Suppressor macrophage treated with lipopolysaccharide for 4 hours (primary cell): ENCODE measurements around the gene KRTAP2-4.
"Not testable (repeated sequence)": the region's sequence is repeated elsewhere in the genome, so short reads cannot be mapped to it uniquely, and the experiment has no call there.

ENCODE experiments used
- DNase-seq: peaks from one replicate; pipeline ENCODE4 v3.0.0-alpha.2; 2020

The KRTAP2-4 gene, protein sequence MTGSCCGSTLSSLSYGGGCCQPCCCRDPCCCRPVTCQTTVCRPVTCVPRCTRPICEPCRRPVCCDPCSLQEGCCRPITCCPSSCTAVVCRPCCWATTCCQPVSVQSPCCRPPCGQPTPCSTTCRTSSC

GRCh38 chr17:41065829-41066624 is at the start of gene KRTAP2-4:
TSS of gene KRTAP2-4 (minus strand) at chr17:41065879. CDS start at chr17:41065845, 34 bp downstream.
- peak; percentile 9 for DNase-seq

DNA sequence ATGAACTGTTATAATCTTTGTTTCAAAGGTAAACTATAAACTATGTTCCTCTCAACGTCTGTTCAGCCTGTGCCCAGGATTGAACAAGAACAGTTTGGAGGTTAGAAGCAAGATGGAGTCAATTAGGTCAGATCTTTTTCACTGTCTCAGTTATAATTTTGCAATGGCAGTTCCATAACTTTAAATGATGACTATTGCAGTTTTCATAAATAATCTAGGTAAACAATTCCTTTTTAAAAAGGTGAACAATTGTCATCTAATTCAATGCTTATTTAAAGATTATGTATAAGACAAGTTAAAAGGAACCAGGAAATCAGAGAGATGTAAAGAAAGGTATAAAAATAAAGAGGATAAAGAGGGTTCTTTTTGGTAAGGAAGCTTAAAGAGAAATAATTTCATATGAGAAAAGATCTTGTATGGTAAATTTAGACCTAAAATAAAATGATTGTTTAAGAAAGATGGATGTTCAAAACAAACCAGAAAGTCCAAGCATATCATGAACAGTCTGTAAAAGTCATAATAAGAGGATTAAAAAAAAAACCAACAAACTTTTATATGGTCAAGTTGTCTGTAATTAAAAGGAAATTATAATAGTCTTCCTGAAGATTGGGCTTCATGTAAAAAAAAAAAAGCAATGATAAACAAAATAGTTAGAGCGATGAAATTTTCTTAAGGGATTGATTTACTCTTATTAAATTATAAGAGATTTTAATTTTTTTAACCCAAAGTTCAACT is 45.6 kb upstream of the KRTAP2-4 start:
- DNase-seq: no peak

- DNase-seq: not testable (repeated sequence)
Measured at GRCh38 chr17:41108728-41109386, 43.2 kb upstream of the KRTAP2-4 start.

DNA sequence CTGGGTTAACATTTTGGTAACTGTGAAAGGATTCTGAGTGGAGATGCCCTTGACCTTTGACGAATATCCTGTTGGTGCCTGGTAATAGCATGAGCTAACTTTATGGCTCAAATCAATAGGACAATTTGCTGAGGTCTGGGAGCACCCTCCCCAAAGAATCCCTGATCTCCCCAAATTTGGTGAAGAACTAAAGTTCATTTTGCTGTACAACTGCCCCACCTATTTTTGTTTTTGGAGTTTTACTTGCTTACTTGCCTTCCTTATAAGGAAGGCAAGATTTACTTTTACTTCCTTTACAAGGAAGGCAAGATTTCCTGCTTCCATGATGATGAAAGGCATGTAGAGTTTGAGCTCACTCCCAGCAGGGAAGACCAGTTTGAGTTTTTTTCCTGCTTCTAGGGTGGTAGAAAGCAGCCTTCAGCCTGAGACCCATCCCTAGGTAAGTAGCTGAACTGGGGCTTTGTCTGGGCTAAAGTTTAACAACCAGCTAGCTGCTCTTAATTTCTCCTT is 42.3 kb upstream of the KRTAP2-4 start:
- no peak for DNase-seq

DNA sequence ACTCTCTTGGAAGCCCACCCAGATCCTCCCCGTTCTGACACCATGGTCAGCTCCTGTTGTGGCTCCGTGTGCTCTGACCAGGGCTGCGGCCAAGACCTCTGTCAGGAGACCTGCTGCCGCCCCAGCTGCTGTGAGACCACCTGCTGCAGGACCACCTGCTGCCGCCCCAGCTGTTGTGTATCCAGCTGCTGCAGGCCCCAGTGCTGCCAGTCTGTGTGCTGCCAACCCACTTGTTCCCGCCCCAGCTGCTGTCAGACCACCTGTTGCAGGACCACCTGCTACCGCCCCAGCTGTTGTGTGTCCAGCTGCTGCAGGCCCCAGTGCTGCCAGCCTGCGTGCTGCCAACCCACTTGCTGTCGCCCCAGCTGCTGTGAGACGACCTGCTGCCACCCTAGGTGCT is 39.7 kb upstream of the KRTAP2-4 start, which contains the start of gene KRTAP4-9:
KRTAP4-9 (plus strand) TSS at position 43 of the 400 bp plus-strand sequence; CDS start at position 43, 0 bp downstream.
- not testable (repeated sequence) for DNase-seq

- not testable (repeated sequence) for DNase-seq
Measured at GRCh38 chr17:41104386-41105038, 38.8 kb upstream of the KRTAP2-4 start.

DNA sequence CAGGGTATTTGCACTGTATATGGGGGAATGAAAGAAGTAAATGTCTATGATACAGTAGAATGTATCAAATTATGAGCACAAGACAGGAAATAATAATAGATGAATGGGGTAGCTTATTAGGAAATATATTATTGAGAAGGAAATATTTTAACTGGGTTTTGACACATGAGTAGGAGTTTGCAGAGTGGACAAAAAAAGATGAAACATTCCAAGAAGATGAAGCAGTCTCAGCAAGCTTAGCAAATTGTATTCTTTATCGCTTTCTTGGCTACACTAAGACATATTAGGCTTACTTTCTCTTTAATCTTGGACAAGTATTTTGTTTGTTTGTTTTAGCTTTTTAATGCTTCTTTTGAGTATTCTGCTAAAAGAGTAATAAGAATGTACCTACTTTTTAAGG is 38.2 kb upstream of the KRTAP2-4 start:
- DNase-seq: no peak

DNA sequence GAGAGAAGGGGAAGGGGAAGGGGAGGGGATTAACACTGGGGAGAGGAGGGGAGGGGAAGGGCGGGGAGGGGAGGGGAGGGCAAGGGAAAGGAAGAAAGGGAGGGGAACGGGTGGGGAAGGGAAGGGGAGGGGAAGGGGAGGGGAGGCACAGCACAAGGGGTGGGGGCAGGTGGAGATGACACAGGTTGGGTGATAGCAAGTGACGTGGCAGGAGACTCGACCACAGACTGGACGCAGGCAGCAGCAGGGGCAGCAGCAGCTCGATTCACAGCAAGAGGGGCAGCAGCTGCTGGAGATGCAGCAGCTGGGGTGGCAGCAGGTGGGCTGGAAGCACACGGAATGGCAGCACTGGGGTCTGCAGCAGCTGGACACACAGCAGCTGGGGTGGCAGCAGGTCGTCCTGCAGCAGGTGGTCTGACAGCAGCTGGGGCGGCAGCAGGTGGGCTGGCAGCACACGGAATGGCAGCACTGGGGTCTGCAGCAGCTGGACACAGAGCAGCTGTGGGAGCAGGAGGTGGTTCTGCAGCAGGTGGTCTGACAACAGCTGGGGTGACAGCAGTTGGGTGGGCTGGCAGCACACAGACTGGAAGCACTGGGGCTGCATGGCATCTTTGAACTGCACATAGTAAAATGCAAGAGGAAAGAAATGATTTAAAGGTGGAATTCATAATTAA is 36.0 kb upstream of the KRTAP2-4 start, which contains the start of gene KRTAP4-16:
KRTAP4-16 (minus strand) TSS at position 624 of the 674 bp plus-strand sequence; CDS start at position 624, 0 bp downstream.
- no peak for DNase-seq

DNA sequence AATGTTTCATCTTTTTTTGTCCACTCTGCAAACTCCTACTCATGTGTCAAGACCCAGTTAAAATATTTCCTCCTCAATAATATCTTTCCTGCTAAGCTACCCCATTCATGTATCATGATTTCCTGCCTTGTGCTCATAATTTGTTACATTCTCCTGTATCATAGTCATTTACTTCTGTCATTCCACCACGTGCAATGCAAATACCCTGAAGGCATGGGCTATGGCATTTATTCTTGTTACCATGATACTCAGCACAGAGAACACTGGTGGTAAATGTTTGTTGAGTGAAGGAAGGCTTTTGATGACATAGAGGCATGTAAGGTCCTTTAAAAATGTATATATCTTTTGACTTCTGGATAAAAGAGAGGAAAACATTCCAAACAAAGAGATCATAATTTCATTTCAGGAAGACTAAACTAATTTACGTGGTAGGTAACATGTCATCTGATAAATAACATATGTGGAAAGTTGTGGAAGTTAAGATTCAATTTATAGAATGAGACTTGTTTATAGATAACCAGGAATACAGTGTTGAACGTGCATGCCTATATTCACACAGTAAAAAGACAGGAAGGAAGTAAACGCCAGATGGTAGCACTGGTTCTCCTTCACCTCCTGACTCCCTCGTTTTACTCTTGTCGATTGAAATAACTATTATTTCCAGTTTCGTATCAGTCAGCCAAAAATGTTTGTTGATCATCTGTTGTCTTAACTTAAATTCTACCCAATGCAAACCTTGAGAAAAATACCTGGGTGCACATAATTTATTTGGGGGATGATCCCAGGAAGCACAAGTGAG is 34.2 kb upstream of the KRTAP2-4 start:
- DNase-seq: not testable (repeated sequence)

DNA sequence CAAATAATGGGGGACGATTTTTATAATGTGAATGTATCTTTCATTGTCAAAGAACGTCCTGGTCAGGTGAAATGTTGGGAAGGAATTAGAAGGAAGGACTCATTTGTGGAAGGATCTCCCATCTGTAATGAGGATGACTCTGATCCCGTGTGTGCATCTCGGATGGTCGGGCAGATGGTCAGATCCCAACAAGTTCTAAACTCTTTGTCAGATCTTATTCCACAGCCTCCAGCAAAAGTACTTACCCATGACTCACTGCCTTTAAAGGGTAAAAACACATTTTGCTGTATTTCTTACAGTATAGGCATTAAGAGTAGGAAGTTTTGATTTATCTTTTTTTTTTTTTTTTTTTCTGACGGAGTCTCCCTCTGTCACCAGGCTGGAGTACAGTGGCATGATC is 32.8 kb upstream of the KRTAP2-4 start:
- DNase-seq: no peak

GRCh38 chr17:41098042-41098441 is 32.4 kb upstream of the KRTAP2-4 start, which contains the start of gene KRTAP4-8:
TSS of gene KRTAP4-8 (minus strand) at chr17:41098142. CDS start at chr17:41098084, 58 bp downstream.
- no peak for DNase-seq

DNA sequence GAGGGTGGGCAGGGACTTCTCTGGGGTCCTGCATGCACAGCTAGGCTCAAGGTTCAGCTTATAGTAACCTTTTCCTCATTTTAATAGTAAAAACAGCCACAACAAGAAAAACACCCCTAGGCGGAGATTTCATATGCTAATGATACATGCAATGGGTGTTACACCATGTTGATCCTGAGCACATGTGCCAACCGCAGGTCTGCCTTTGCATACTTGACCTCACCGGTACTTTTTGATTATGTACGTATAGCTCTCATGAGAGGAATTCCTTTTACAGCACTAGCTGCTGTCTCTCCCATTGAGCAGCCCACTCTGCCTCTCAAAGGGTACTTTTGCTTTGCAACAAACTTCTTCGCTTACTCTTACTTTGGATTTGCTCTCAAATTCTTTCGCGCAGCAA is 30.4 kb upstream of the KRTAP2-4 start:
- DNase-seq: no peak

DNA sequence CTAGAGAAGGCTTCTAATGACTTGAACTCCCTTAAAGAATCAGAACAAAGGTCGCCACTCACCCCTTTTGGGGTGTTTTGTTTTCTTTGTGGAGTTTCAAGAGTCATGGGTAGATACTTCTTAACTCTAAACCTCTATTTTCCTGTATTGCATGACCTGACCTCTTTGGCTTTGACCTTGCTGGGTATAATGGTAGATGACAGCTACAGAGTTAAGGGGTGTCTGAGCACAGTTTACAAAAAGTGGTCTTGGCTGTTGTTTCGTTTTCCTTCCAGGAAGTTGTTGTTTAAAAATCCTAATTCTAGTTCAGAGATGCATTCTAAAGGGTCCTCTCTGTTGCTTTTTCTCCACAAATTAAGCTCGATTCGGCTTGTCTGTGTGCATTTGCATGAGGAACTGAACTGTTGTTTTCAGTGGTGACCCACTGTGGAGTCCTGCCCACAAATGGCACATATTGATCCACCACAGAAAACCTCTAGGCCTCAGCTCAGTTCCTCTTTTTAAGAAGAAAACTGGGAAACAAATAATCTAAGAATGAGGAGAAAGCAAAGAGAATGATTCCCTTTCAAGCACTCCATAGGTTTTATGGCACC is 23.2 kb upstream of the KRTAP2-4 start:
- not testable (repeated sequence) for DNase-seq

DNA sequence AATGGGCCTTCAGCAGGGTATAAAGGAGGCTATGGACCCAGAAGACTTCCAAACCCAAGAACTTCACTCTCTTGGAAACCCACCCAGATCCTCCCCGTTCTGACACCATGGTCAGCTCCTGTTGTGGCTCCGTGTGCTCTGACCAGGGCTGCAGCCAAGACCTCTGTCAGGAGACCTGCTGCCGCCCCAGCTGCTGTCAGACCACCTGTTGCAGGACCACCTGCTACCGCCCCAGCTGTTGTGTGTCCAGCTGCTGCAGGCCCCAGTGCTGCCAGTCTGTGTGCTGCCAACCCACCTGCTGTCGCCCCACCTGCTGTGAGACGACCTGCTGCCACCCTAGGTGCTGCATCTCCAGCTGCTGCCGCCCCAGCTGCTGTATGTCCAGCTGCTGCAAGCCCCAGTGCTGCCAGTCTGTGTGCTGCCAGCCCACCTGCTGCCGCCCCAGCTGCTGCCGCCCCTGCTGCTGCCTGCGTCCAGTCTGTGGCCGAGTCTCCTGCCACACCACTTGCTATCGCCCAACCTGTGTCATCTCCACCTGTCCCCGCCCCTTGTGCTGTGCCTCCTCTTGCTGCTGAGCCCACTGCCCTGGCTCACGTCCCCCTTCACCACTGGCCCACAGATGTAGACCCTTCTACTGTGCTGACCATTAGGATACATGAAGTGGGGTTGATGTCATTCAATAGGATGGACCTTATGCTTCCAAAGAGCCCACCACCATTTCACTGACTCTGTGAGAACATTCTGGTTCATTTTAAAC is 18.6 kb upstream of the KRTAP2-4 start, which contains the start of gene KRTAP4-7:
KRTAP4-7 (plus strand) TSS at position 51 of the 757 bp plus-strand sequence; CDS start at position 108, 57 bp downstream.
- not testable (repeated sequence) for DNase-seq

DNA sequence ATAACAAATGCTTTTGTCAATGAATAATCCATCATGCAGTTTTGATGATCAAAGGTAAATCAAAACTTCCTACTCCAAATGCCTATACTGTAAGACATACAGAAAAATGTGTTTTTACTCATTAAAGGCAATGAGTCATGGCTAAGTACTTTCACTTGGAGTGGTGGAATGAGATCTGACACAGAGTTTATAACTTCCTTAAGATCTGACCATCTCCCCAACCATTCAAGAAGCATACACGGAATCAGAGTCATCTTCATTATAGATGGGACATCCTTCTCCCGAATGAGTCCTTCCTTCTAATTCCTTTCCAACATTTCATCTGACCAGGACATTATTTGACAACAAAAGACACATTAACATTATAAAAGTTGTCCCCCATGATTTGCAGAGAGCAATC is 17.7 kb upstream of the KRTAP2-4 start:
- DNase-seq: not testable (repeated sequence)

DNA sequence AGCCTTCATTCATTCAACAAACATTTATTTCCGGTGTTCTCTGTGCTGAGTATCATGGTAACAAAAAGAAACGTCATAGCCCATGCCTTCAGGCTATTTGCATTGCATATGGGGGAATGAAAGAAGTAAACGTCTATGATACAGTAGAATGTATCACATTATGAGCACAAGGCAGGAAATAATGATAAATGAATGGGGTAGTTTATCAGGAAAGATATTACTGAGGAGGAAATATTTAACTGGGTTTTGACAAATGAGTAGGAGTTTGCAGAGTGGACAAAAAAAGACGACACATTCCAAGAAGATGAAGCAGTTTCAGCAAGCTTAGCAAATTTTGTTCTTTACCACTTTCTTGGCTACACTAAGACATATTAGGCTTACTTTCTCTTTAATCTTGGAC is 16.9 kb upstream of the KRTAP2-4 start:
- no peak for DNase-seq

GRCh38 chr17:41076788-41077187 is 11.1 kb upstream of the KRTAP2-4 start:
- DNase-seq: no peak

GRCh38 chr17:41073676-41074075 is 8.0 kb upstream of the KRTAP2-4 start:
- DNase-seq: no peak
